Epidermal melanocyte (primary cell): Measurements from ENCODE around the gene NCOA5.

Experiments used
- DNase-seq: peaks from one replicate; pipeline ENCODE4 v3.0.0; 2011; ENCODE audit warnings: low spot score; ENCODE audit not compliant: insufficient read length

The NCOA5 gene

DNA sequence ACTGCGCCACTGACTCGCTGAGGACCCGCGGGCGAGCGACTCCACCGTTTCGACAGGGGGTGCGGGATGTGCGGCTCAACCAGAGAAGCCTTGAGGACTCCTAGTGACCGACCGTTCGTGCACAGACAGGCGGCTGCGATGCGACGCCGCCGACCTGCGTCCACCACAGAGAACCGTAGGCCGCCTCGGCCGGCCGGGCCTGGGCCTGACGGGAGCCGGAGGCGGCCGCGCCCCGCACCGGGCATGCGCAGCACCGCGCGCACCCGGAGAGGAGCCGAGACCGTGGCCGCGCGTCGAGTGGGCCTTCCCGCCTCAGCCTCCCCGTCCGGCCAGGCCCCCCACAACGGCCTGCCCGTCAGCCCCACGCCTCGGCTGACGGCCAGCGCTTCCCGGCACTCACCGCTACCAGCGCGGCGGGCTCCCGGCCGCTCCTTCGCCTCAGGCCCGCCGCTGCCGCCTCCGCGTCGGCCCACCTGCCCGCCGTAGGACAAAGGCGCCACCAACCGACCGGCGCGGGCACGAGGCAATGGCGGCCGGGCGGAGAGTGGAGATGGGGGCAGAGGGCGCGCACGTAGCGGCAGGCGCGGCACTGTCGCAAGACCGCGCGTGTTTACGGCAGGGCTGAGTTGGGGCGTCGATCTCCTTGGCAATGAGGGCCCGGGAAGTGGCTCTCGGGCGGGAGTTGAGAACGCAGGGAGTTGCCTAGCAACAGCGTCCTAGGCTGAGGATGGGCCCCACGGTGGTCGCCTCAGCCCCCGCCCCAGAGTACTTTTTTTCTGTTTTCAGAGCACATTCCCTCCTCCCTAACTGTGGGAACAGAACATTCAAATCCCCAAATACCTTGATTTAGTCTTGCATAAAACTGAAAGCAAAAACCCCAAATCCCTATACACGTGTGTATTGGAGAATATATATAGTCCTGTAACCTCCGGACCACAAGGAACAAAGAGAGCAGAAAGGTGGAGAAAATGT, at the start of gene NCOA5:
Gene NCOA5 (minus strand): TSS at position 546 of the 972 bp plus-strand sequence. CDS start 10,538 bp downstream, outside the sequence.
- peak; percentile 99 for DNase-seq

- no peak for DNase-seq
Measured at GRCh38 chr20:46139266-46139889, 49.6 kb upstream of the NCOA5 start.

DNA sequence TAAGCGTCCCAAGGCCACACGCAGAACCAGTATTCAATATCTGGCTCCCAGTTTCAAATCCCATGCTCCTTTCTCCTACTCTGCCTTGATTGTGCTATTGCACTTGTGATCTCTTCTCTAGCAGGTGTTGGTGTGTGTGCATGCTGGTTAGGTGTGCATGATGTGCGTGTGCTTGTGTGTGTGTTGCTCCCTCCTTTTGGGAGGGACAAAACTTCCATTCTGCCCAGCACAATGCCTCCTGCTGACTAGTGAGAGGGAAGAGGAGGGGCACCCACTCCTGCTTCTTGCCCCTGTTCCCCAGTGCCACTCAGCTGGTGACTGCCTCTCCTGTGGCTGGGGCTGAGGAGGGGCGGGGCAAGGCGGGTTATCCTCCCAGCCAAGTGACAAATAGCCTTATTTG, 48.1 kb upstream of the NCOA5 start:
- no peak for DNase-seq

DNA sequence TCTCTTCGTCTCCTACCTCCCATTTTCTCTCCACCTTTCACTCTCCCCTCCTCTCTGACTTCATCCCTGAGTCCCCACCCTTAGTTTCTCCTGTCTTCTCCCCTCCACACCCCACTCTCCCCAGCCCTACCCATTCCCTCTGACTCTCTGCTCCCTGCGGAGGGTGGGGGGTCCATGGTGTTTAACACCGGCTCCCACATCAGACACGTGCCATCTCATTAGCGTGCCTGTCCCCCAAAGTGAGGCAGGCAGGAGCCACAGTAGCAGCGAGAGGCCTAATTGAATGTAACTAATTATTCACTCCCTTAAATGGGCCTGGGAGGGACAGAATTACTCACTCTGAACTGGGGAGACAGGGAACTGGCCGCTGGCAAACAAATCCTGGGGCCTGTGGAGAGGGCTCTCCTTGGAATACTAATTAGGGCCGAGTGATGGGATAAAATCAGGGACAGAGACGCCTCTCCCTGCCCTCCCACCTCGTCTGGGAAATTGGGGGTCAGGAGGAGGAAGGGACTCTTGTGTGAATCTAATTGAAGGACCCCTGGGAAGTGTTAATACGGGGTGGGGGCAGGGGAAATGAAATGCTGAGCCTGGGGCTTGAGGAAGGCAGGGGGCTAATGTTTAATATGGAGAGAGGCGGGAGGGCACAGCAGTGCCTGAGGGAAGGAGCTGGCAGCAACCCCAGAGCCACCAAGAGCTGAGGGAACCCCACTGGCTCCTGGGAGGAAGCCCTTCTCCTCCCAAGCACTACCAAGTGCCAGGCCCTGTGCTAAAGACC, 46.3 kb upstream of the NCOA5 start:
- DNase-seq = no peak

- DNase-seq = no peak
Measured at GRCh38 chr20:46134716-46135115, 45.0 kb upstream of the NCOA5 start.

DNA sequence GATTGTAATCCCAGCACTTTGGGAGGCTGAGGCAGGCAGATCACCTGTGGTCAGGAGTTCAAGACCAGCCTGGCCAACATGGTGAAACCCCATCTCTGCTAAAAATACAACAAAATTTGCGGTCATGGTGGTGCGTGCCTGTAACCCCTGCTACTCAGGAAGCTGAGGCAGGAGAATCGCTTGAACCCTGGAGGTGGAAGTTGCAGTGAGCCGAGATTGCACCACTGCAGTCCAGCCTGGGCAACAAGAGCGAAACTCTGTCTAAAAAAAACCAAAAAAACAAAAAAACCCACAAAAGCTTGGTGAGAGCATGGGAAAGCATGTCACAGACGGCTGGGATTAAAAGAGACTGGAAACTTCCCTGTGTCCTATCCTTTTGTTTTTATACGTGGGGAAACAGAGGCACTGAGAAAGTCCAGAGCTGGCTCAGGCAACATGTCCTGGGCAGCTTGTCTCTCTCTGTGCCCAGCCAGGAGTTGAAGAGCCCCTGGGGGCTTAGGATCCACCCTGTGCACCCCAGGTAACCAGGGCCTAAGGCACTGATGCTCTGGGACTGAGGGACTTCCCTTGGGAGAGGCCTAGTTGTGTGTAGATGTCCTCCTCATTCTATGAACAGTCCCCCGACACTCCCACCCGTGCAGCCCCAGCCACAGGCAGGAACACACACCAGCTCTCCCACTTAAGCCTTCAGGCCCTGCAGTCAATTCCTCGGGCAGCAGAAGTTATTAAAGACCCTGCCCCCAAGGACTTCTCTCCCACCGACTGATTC, 44.3 kb upstream of the NCOA5 start:
- no peak for DNase-seq

GRCh38 chr20:46132705-46133120, 43.0 kb upstream of the NCOA5 start:
- no peak for DNase-seq

GRCh38 chr20:46131396-46131795, 41.6 kb upstream of the NCOA5 start:
- no peak for DNase-seq

- DNase-seq = no peak
Measured at GRCh38 chr20:46130534-46130933, 40.8 kb upstream of the NCOA5 start.

GRCh38 chr20:46129955-46130481, 40.3 kb upstream of the NCOA5 start:
- DNase-seq = no peak

DNA sequence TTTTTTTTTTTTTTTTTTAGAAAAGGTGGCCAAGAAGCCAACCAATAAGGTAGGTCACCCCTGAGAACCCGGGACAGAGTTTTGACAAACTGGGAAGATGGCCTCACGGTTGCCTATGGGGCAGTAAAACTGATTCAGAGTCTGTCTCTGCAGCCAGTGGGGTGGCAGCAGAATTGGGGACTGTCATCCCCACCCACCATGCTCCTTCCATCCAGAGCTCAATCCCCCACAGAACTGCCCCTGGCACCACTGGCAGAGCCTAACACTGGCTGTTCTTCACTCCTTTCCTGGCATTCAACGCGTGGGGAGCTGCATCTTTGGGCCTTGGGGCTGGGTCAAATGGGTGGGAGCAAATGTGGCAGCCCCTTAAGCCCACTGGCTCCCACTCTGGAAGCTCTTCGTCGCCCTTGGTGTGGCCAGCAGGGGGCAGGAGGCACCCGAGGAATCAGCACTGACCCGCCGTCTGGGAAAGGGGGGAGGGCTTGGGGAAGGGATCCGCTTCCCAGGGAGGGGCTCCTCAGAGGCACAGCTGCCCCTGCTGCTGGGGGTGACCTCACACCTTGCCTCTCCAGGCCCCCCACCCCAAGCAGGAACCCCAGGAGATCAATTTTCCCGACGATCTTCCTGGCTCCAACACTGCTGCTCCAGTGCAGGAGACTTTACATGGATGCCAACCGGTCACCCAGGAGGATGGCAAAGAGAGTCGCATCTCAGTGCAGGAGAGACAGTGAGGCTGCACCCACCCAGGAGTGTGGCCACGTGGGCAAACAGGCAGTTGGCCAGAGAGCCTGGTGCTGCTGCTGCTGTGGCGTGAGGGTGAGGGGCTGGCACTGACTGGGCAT, 38.8 kb upstream of the NCOA5 start:
- DNase-seq = no peak

- DNase-seq = no peak
Measured at GRCh38 chr20:46127396-46128010, 37.7 kb upstream of the NCOA5 start.

GRCh38 chr20:46126440-46127056, 36.8 kb upstream of the NCOA5 start:
- no peak for DNase-seq

- no peak for DNase-seq
Measured at GRCh38 chr20:46123482-46124245, 33.9 kb upstream of the NCOA5 start.

GRCh38 chr20:46122516-46123481, 33.0 kb upstream of the NCOA5 start:
- DNase-seq = no peak

DNA sequence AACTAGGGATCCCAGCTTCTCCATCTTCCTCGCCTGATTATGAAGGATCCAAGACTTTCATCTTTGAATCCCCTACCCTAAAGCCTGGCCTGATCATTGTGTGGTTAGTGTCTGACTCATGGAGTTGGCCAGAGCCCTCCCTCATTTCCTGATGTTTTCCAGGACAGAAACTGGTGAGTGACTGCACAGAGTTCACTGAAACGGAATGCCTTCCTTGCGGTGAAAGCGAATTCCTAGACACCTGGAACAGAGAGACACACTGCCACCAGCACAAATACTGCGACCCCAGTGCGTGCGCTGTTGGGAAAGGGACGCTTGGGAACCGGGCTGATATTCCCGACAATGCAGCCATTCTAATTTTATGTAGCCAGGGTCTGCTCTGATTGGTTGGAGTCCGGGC, 32.3 kb upstream of the NCOA5 start:
- no peak for DNase-seq
